Prostate gland (tissue), 2 donors: ENCODE measurements around the gene PTPRM. TPM values are rescaled to one million over a fixed set of nuclear protein-coding genes. Genes with fewer than 3 reads are reported as not detected.

ENCODE experiments used
- DNase-seq: peaks from one replicate; pipeline ENCODE4 v3.0.0-alpha.2; 2019; ENCODE audit warnings: low spot score
- H3K27ac ChIP-seq, 2 donors: fragments of 200-600 bp; sonication (generic); 2 replicates each; pipeline ENCODE4 v1.5.1; 2017 to 2019
- H3K27me3 ChIP-seq: fragments of 200-600 bp; sonication (generic); replicated peaks from 2 replicates; pipeline ENCODE4 v1.5.1; 2019; ENCODE audit not compliant: insufficient read depth
- H3K36me3 ChIP-seq, 2 donors: fragments of 200-600 bp; sonication (generic); 1 replicate in 1 of 2; 2 replicates in 1 of 2; pipeline versions ENCODE4 v1.5.1 to v1.8.1; 2017 to 2019
- H3K4me1 ChIP-seq: fragments of 200-600 bp; sonication (generic); replicated peaks from 2 replicates; pipeline ENCODE4 v1.5.1; 2019
- H3K4me3 ChIP-seq, 2 donors: fragments of 200-600 bp; sonication (generic); 2 replicates each; pipeline ENCODE4 v1.5.1; 2017 to 2019
- H3K9me3 ChIP-seq: fragments of 200-600 bp; sonication (generic); 2 replicates; pipeline ENCODE4 v1.5.1; 2017
- CTCF ChIP-seq, 4 experiments: fragments of 200-600 bp in 2 of 4; fragments of 450-650 bp in 2 of 4; sonication (generic) in 2 of 4; IDR thresholded peaks; 1 replicate in 3 of 4; 2 replicates in 1 of 4; pipeline ENCODE4 v1.5.1; 2016 to 2019; ENCODE audit warnings: antibody characterized with exemption in 4 of 4, mild to moderate bottlenecking in 2 of 4, moderate library complexity in 2 of 4
- POLR2A ChIP-seq: fragments of 450-650 bp; IDR thresholded peaks from one replicate; pipeline ENCODE4 v1.6.1; 2016; ENCODE audit warnings: antibody characterized with exemption, mild to moderate bottlenecking
- POLR2AphosphoS5 ChIP-seq: sonication (generic); formaldehyde crosslinking; IDR thresholded peaks from one replicate; pipeline ENCODE4 v1.6.1; 2017; ENCODE audit warnings: antibody characterized with exemption
- WGBS: methylation state at CpG from one replicate; pipeline ENCODE4 v1.1.5; 2018; 5-methylcytosine and 5-hydroxymethylcytosine counted together
- intact Hi-C: fragments of 100-400 bp; cut with DNase I; formaldehyde crosslinking; loops from one replicate; pipeline ENCODE4 v1.14.2; 2022
- total RNA-seq, 2 donors: library from RNA; depleted of rRNA; stranded (reverse); fragments of >200 nt; gene quantifications; one replicate each; pipeline ENCODE4 v1.1.0, GENCODE V29; 2016

The PTPRM gene
- total RNA-seq, 2 donors from 2014 or later, result 32.9 to 92.6 TPM

DNA sequence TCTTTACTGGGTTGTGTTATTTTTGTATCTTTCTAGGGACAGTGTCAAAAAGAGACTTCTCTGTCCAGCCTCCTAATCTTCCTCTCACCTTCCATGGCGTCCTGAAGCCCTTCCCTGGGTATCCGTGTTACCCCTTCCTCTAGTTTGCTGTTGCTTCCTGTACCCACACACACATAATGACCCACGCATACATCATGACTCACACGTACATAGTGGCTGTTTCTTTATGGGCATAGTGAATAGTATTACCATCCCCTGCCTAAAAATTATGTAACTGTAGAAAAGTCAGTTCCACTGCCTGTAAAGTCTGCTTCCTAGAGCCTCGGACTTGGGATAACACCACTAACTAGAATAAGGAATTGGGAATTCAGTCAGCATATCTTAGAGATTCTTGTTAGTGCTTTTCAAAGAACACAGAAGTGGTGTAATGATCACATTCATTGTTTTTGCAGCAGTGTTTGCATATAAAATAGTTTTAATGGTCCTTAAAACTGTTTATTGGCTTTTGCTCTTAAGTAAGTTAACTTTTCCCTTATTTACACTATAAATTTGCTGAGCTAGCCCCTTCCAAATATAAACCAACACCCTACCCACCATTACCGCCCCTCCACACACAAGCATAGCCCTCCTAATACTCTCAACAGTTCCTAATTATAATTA, 733.8 kb downstream of the PTPRM start:
- Histone ChIP-seq H3K36me3 (no peaks in the 10 kb centered on the region), H3K9me3 (no peaks in the 10 kb centered on the region), H3K27ac (no peak overlapping the region), H3K4me1 (peaks cover 2% of the 10 kb centered on the region), H3K4me3 (no peak overlapping the region), H3K27me3 (no peaks in the 10 kb centered on the region)
- TF ChIP-seq POLR2A (no peak), POLR2AphosphoS5 (no peak), CTCF (IDR thresholded peaks at IDR 0.05) (no peak)
- DNase-seq, result no peak
- intact Hi-C loops, result no loop called here
- WGBS, result 69% methylated on average over 6 of the region's 6 CpGs

DNA sequence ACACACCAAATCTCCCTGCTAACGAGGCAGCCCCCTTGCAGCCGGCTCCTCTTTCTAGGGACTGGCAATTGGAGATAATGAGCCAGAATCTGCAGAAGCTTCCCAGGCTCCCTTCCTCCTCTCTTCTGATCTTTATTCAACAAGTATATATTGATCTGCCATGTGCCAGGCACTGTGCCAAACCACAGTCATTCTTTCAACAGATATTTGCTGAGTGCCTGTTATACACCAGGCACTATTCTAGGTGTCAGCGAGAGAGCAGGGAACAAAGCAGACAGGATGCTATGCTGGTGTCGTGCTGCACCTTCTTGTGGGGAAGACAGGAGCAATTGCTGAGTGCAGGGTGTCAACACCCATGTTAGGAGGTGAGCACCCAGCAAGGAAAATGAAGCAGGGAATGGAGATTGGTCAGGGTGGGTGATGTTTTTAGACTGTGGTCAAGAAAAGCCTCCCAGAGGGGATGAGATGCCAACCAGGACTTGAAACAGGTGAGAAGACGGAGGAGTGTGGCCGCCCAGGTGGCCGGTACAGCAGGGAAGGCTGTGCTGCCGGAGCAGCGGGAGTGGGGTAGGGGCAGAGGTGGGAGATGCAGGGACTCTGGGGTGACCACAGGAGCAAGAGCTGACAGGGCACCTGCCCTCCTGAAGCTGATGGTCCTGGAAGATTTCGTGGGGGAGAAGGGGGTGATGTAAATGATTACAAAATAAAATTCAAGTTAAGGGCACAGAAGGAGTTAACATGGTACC, 734.5 kb downstream of the PTPRM start:
- intact Hi-C loops, result no loop called here
- Histone ChIP-seq H3K27me3 (no peaks in the 10 kb centered on the region), H3K9me3 (no peaks in the 10 kb centered on the region), H3K27ac (no peak overlapping the region), H3K36me3 (no peaks in the 10 kb centered on the region), H3K4me3 (no peak overlapping the region), H3K4me1 (peaks cover 2% of the 10 kb centered on the region)
- DNase-seq, result no peak
- 74% methylated on average over 10 of the region's 10 CpGs for WGBS
- TF ChIP-seq POLR2AphosphoS5 (no peak), POLR2A (no peak), CTCF (IDR thresholded peaks at IDR 0.05) (no peak)

DNA sequence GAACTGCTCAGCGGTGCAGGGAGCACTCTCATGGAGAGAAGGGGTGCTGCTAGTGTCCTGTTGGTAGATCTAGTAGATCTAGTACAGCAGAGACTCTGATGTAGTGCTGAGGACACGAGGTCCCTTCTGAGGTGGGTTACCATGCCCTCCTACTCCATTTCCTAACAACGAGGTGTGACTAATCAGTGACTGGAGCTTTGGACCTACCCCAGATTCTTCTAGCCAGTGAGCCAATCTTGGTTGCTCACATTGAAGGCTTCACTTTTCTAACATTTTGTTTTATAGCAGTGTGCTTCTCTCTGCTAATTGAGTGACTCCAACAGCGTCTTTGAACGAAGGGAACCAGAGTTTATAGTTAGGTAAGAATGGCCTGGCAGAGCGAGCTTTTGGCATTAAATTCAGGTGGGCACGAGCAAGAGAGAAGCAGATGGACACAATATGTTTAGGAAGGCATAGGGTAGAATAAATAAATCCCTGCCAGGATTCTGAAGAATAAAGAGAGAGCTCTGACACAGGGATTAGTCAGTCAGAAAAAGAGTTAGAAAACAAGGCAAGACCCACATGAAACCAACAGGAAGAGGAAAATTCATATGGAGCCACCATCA, 736.1 kb downstream of the PTPRM start:
- intact Hi-C loops, result no loop called here
- Histone ChIP-seq H3K4me1 (peaks cover 2% of the 10 kb centered on the region), H3K9me3 (no peaks in the 10 kb centered on the region), H3K27ac (no peak overlapping the region), H3K4me3 (no peak overlapping the region), H3K27me3 (no peaks in the 10 kb centered on the region), H3K36me3 (no peaks in the 10 kb centered on the region)
- TF ChIP-seq CTCF (IDR thresholded peaks at IDR 0.05), result no peak
- no peak for TF ChIP-seq POLR2A
- TF ChIP-seq POLR2AphosphoS5, result no peak
- 92% methylated on average over 7 of the region's 7 CpGs for WGBS
- DNase-seq, result no peak

DNA sequence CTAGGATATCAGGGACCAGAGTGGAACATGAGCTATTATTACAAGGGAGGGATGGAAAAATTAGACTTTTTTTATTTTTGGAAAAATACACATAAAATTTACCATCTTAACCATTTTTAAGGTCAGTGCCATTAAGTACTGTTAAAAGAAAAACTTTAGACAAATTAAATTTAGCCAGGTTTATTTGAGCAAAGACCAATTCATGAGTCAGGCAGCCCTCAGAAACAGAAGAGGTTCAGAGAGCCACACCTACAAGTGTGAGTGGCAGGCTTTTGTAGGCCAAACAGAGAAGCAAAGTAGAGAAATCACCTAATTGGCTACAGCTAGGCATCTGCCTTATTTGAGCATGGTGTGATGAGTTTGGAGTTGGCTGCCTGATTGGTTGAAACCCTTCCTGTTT, 740.8 kb downstream of the PTPRM start:
- Histone ChIP-seq H3K27ac (no peak overlapping the region), H3K9me3 (no peaks in the 10 kb centered on the region), H3K36me3 (no peaks in the 10 kb centered on the region), H3K4me1 (no peaks in the 10 kb centered on the region), H3K27me3 (no peaks in the 10 kb centered on the region), H3K4me3 (no peak overlapping the region)
- TF ChIP-seq POLR2A (no peak), CTCF (IDR thresholded peaks at IDR 0.05) (no peak), POLR2AphosphoS5 (no peak)
- intact Hi-C loops, result no loop called here
- DNase-seq, result no peak
